GM23338 (cell line): Measurements from ENCODE around the gene OPRD1. TPM values are rescaled to one million over a fixed set of nuclear protein-coding genes. Genes with fewer than 3 reads are reported as not detected.

Experiments
- ATAC-seq: fragments of 200-7000 bp; cut with Tn5 transposase; 3 replicates; pipeline ENCODE4 v1.9.1; 2020
- DNase-seq: peaks from one replicate; pipeline ENCODE4 v3.0.0-alpha.2; 2015; ENCODE audit warnings: low spot score
- H2AFZ ChIP-seq: fragments of 200-600 bp; sonication (generic); 2 replicates; pipeline ENCODE4 v1.8.0; 2016; ENCODE audit warnings: antibody characterized with exemption, mild to moderate bottlenecking, moderate library complexity
- H3F3A ChIP-seq: fragments of 200-600 bp; sonication (generic); replicated peaks from 2 replicates; pipeline ENCODE4 v1.8.0; 2017; ENCODE audit warnings: antibody characterized with exemption, mixed run types, low read depth
- H3K27ac ChIP-seq: fragments of 200-600 bp; sonication (generic); 2 replicates; pipeline ENCODE4 v1.6.1; 2016; ENCODE audit warnings: low read depth
- H3K27me3 ChIP-seq: fragments of 200-600 bp; sonication (generic); 2 replicates; pipeline ENCODE4 v1.8.0; 2016; ENCODE audit warnings: mild to moderate bottlenecking, mixed run types, moderate library complexity; ENCODE audit not compliant: insufficient read depth
- H3K36me3 ChIP-seq: fragments of 200-600 bp; sonication (generic); 2 replicates; pipeline ENCODE4 v1.8.0; 2016; ENCODE audit warnings: mild to moderate bottlenecking; ENCODE audit not compliant: insufficient read depth
- H3K4me1 ChIP-seq: fragments of 200-600 bp; sonication (generic); 2 replicates; pipeline ENCODE4 v1.8.0; 2016; ENCODE audit warnings: mild to moderate bottlenecking, moderate library complexity; ENCODE audit not compliant: insufficient read depth
- H3K4me2 ChIP-seq: fragments of 200-600 bp; sonication (generic); 2 replicates; pipeline ENCODE4 v1.7.1; 2017; ENCODE audit warnings: mixed run types
- H3K4me3 ChIP-seq: fragments of 200-600 bp; sonication (generic); 2 replicates; pipeline ENCODE4 v1.6.1; 2016; ENCODE audit warnings: mixed run types
- H3K79me2 ChIP-seq: fragments of 200-600 bp; sonication (generic); replicated peaks from 2 replicates; pipeline ENCODE4 v1.8.0; 2017; ENCODE audit warnings: mild to moderate bottlenecking; ENCODE audit not compliant: insufficient read depth
- H3K9me2 ChIP-seq: fragments of 200-600 bp; sonication (generic); 2 replicates; pipeline ENCODE4 v1.8.0; 2017; ENCODE audit not compliant: insufficient read depth
- H4K20me1 ChIP-seq: fragments of 200-600 bp; sonication (generic); replicated peaks from 2 replicates; pipeline ENCODE4 v1.8.0; 2017; ENCODE audit warnings: mild to moderate bottlenecking; ENCODE audit not compliant: insufficient read depth
- H3K27ac Mint-ChIP-seq: 2 replicates; pipeline ENCODE4 v1.8.0; 2020; ENCODE audit warnings: inconsistent platforms, mild to moderate bottlenecking, moderate library complexity, mixed read lengths
- H3K27me3 Mint-ChIP-seq: 3 replicates; pipeline ENCODE4 v1.8.0; 2022; ENCODE audit warnings: low read depth, mild to moderate bottlenecking, moderate library complexity, mixed read lengths, inconsistent platforms; ENCODE audit not compliant: insufficient read depth, poor library complexity
- H3K36me3 Mint-ChIP-seq: 3 replicates; pipeline ENCODE4 v1.8.0; 2021; ENCODE audit warnings: low read depth, mild to moderate bottlenecking, inconsistent platforms, moderate library complexity, mixed read lengths
- H3K4me1 Mint-ChIP-seq: 3 replicates; pipeline ENCODE4 v1.8.0; 2020; ENCODE audit warnings: mild to moderate bottlenecking, inconsistent platforms, mixed read lengths
- H3K4me3 Mint-ChIP-seq: 3 replicates; pipeline ENCODE4 v1.8.0; 2021; ENCODE audit warnings: moderate library complexity, mild to moderate bottlenecking, inconsistent platforms, mixed read lengths
- H3K9me3 Mint-ChIP-seq: 3 replicates; pipeline ENCODE4 v1.8.0; 2020; ENCODE audit warnings: moderate library complexity, mild to moderate bottlenecking, inconsistent platforms, mixed read lengths
- CREB1 ChIP-seq: fragments of 250-450 bp; sonication (Bioruptor Pico); IDR thresholded peaks from 2 replicates; pipeline ENCODE4 v1.5.0; 2020; ENCODE audit warnings: low read depth, mild to moderate bottlenecking, moderate library complexity
- EZH2 ChIP-seq: fragments of 200-600 bp; sonication (generic); IDR thresholded peaks from one replicate; pipeline ENCODE4 v1.8.0; 2017; ENCODE audit warnings: antibody characterized with exemption, mild to moderate bottlenecking, low read depth; ENCODE audit not compliant: unreplicated experiment
- EZH2phosphoT487 ChIP-seq: fragments of 200-600 bp; sonication (generic); IDR thresholded peaks from one replicate; pipeline ENCODE4 v1.8.1; 2018; ENCODE audit warnings: antibody characterized with exemption; ENCODE audit not compliant: unreplicated experiment
- JUNB ChIP-seq: IDR thresholded peaks from one replicate; pipeline ENCODE4 v1.6.1; 2016; ENCODE audit warnings: antibody characterized with exemption; ENCODE audit not compliant: unreplicated experiment
- NANOG ChIP-seq: IDR thresholded peaks from 2 replicates; pipeline ENCODE4 v1.6.1; 2016; ENCODE audit warnings: antibody characterized with exemption, borderline replicate concordance
- POLR2AphosphoS5 ChIP-seq: IDR thresholded peaks from 2 replicates; pipeline ENCODE4 v1.6.1; 2016; ENCODE audit warnings: antibody characterized with exemption, low read depth
- STAT1 ChIP-seq: IDR thresholded peaks from one replicate; pipeline ENCODE4 v1.6.1; 2016; ENCODE audit warnings: antibody characterized with exemption; ENCODE audit not compliant: unreplicated experiment
- ZNF114 ChIP-seq: fragments of 250-450 bp; sonication (Bioruptor Pico); IDR thresholded peaks from 2 replicates; pipeline ENCODE4 v1.5.0; 2020; ENCODE audit warnings: mild to moderate bottlenecking, moderate library complexity
- ZNF331 ChIP-seq: fragments of 250-450 bp; sonication (Bioruptor Pico); IDR thresholded peaks from 2 replicates; pipeline ENCODE4 v1.5.0; 2020; ENCODE audit warnings: low read depth, mild to moderate bottlenecking, moderate library complexity
- polyA plus RNA-seq: library from polyadenylated mRNA; unstranded; fragments of >200 nt; fragmentation: Nextera tagmentation; extraction: Ambion mirVana; gene quantifications from 2 replicates; pipeline ENCODE4 v1.2.1, GENCODE V29; 2016
- total RNA-seq: library from RNA; depleted of rRNA; stranded (reverse); fragments of >200 nt; shearing (Covaris generic); gene quantifications from 2 replicates; pipeline ENCODE4 v1.2.3, GENCODE V29; 2014
- TF ChIP-seq, protein P1 (sequence below): fragments of 250-450 bp; sonication (Bioruptor Pico); IDR thresholded peaks from 2 replicates; pipeline ENCODE4 v1.5.0; 2020; ENCODE audit warnings: mild to moderate bottlenecking, moderate library complexity
- TF ChIP-seq, protein P2 (sequence below): IDR thresholded peaks from 2 replicates; pipeline ENCODE4 v1.6.1; 2016; ENCODE audit warnings: antibody characterized with exemption
- TF ChIP-seq, protein P3 (sequence below), 2 experiments: fragments of 200-600 bp in 1 of 2; sonication (generic) in 1 of 2; conservative IDR thresholded peaks; 2 replicates each; pipeline versions ENCODE4 v1.5.1 to v1.6.1; 2016 to 2017; ENCODE audit warnings: antibody characterized with exemption in 2 of 2, low read depth in 2 of 2, mild to moderate bottlenecking in 2 of 2, moderate library complexity in 1 of 2
- TF ChIP-seq, protein P4 (sequence below): IDR thresholded peaks from one replicate; pipeline ENCODE4 v1.6.1; 2018; ENCODE audit warnings: antibody characterized with exemption; ENCODE audit not compliant: unreplicated experiment

Gene OPRD1
- total and polyA plus RNA-seq, 2 experiments from 2014 or later = 0.55 to 2.3 TPM

DNA sequence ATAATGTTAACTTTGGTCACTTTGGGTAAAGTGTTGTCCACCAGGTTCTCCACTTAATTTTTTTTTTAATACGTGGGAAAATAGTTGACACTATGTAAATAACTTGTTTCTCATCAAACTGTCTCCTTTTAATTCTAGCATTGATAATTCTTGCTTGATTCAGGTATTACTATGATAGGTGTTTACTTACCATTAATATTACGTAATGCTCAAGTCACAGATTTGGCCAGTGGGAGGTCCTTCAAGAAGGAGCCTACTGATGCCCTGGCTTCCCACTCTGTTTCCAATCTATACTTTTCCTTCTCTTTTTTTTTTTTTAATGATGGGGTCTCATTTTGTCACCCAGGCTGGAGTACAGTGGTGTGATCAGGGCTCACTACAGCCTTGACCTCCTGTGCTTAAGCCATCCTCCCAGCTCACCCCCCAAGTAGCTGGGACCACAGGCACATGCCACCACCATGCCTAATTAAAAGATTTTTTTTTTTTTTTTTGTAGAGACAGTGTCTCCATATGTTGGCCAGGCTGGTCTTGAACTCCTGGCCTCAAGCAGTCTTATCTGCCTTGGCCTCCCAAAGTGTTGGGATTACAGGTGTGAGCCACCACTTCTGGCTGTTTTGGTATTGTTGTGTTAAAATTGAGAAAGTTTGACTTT lies 45.3 kb upstream of the OPRD1 start:
- Mint-ChIP-seq H3K4me3 (no peak overlapping the region), H3K27ac (no peak overlapping the region), H3K9me3 (no peaks in the 10 kb centered on the region), H3K27me3 (no peaks in the 10 kb centered on the region), H3K36me3 (peaks cover 58% of the 10 kb centered on the region; the same call in 2 of the 3 replicates), H3K4me1 (no peaks in the 10 kb centered on the region)
- DNase-seq (no peak), ATAC-seq (no peak)
- H3K27me3 ChIP-seq = no peaks in the 10 kb centered on the region
- no peak overlapping the region for H3K4me3 ChIP-seq
- no peak overlapping the region for H2AFZ ChIP-seq
- H4K20me1 ChIP-seq = peaks cover 57% of the 10 kb centered on the region
- peaks cover 26% of the 10 kb centered on the region for H3K36me3 ChIP-seq
- no peaks in the 10 kb centered on the region for H3K9me2 ChIP-seq
- peaks cover 27% of the 10 kb centered on the region; the same call in 1 of the 2 replicates for H3F3A ChIP-seq
- H3K4me1 ChIP-seq = no peaks in the 10 kb centered on the region
- no peak overlapping the region for H3K27ac ChIP-seq
- no peak overlapping the region for H3K4me2 ChIP-seq
- TF ChIP-seq, protein P1, sequence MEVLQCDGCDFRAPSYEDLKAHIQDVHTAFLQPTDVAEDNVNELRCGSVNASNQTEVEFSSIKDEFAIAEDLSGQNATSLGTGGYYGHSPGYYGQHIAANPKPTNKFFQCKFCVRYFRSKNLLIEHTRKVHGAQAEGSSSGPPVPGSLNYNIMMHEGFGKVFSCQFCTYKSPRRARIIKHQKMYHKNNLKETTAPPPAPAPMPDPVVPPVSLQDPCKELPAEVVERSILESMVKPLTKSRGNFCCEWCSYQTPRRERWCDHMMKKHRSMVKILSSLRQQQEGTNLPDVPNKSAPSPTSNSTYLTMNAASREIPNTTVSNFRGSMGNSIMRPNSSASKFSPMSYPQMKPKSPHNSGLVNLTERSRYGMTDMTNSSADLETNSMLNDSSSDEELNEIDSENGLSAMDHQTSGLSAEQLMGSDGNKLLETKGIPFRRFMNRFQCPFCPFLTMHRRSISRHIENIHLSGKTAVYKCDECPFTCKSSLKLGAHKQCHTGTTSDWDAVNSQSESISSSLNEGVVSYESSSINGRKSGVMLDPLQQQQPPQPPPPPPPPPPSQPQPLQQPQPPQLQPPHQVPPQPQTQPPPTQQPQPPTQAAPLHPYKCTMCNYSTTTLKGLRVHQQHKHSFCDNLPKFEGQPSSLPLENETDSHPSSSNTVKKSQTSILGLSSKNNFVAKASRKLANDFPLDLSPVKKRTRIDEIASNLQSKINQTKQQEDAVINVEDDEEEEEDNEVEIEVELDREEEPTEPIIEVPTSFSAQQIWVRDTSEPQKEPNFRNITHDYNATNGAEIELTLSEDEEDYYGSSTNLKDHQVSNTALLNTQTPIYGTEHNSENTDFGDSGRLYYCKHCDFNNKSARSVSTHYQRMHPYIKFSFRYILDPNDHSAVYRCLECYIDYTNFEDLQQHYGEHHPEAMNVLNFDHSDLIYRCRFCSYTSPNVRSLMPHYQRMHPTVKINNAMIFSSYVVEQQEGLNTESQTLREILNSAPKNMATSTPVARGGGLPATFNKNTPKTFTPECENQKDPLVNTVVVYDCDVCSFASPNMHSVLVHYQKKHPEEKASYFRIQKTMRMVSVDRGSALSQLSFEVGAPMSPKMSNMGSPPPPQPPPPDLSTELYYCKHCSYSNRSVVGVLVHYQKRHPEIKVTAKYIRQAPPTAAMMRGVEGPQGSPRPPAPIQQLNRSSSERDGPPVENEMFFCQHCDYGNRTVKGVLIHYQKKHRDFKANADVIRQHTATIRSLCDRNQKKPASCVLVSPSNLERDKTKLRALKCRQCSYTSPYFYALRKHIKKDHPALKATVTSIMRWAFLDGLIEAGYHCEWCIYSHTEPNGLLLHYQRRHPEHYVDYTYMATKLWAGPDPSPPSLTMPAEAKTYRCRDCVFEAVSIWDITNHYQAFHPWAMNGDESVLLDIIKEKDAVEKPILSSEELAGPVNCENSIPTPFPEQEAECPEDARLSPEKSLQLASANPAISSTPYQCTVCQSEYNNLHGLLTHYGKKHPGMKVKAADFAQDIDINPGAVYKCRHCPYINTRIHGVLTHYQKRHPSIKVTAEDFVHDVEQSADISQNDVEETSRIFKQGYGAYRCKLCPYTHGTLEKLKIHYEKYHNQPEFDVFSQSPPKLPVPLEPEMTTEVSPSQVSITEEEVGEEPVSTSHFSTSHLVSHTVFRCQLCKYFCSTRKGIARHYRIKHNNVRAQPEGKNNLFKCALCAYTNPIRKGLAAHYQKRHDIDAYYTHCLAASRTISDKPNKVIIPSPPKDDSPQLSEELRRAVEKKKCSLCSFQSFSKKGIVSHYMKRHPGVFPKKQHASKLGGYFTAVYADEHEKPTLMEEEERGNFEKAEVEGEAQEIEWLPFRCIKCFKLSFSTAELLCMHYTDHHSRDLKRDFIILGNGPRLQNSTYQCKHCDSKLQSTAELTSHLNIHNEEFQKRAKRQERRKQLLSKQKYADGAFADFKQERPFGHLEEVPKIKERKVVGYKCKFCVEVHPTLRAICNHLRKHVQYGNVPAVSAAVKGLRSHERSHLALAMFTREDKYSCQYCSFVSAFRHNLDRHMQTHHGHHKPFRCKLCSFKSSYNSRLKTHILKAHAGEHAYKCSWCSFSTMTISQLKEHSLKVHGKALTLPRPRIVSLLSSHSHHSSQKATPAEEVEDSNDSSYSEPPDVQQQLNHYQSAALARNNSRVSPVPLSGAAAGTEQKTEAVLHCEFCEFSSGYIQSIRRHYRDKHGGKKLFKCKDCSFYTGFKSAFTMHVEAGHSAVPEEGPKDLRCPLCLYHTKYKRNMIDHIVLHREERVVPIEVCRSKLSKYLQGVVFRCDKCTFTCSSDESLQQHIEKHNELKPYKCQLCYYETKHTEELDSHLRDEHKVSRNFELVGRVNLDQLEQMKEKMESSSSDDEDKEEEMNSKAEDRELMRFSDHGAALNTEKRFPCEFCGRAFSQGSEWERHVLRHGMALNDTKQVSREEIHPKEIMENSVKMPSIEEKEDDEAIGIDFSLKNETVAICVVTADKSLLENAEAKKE (CRISPR knock-in tag) = no peak
- TF ChIP-seq ZNF331 (CRISPR knock-in tag) (no peak), CREB1 (CRISPR knock-in tag) (no peak), ZNF114 (CRISPR knock-in tag) (no peak), NANOG (no peak), EZH2 (no peak), POLR2AphosphoS5 (no peak), JUNB (no peak), EZH2phosphoT487 (no peak), STAT1 (no peak)
- TF ChIP-seq, protein P2, sequence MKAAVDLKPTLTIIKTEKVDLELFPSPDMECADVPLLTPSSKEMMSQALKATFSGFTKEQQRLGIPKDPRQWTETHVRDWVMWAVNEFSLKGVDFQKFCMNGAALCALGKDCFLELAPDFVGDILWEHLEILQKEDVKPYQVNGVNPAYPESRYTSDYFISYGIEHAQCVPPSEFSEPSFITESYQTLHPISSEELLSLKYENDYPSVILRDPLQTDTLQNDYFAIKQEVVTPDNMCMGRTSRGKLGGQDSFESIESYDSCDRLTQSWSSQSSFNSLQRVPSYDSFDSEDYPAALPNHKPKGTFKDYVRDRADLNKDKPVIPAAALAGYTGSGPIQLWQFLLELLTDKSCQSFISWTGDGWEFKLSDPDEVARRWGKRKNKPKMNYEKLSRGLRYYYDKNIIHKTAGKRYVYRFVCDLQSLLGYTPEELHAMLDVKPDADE = no peak
- TF ChIP-seq, protein P3, sequence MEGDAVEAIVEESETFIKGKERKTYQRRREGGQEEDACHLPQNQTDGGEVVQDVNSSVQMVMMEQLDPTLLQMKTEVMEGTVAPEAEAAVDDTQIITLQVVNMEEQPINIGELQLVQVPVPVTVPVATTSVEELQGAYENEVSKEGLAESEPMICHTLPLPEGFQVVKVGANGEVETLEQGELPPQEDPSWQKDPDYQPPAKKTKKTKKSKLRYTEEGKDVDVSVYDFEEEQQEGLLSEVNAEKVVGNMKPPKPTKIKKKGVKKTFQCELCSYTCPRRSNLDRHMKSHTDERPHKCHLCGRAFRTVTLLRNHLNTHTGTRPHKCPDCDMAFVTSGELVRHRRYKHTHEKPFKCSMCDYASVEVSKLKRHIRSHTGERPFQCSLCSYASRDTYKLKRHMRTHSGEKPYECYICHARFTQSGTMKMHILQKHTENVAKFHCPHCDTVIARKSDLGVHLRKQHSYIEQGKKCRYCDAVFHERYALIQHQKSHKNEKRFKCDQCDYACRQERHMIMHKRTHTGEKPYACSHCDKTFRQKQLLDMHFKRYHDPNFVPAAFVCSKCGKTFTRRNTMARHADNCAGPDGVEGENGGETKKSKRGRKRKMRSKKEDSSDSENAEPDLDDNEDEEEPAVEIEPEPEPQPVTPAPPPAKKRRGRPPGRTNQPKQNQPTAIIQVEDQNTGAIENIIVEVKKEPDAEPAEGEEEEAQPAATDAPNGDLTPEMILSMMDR (conservative IDR thresholded peaks at IDR 0.05; ENCODE audit: low read depth in 2 of 2) = no peak
- TF ChIP-seq, protein P4, sequence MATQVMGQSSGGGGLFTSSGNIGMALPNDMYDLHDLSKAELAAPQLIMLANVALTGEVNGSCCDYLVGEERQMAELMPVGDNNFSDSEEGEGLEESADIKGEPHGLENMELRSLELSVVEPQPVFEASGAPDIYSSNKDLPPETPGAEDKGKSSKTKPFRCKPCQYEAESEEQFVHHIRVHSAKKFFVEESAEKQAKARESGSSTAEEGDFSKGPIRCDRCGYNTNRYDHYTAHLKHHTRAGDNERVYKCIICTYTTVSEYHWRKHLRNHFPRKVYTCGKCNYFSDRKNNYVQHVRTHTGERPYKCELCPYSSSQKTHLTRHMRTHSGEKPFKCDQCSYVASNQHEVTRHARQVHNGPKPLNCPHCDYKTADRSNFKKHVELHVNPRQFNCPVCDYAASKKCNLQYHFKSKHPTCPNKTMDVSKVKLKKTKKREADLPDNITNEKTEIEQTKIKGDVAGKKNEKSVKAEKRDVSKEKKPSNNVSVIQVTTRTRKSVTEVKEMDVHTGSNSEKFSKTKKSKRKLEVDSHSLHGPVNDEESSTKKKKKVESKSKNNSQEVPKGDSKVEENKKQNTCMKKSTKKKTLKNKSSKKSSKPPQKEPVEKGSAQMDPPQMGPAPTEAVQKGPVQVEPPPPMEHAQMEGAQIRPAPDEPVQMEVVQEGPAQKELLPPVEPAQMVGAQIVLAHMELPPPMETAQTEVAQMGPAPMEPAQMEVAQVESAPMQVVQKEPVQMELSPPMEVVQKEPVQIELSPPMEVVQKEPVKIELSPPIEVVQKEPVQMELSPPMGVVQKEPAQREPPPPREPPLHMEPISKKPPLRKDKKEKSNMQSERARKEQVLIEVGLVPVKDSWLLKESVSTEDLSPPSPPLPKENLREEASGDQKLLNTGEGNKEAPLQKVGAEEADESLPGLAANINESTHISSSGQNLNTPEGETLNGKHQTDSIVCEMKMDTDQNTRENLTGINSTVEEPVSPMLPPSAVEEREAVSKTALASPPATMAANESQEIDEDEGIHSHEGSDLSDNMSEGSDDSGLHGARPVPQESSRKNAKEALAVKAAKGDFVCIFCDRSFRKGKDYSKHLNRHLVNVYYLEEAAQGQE = no peak
- H3K79me2 ChIP-seq = peaks cover 84% of the 10 kb centered on the region
